Activated CD4-positive, alpha-beta T cell treated with anti-CD3 and anti-CD28 coated beads, Interleukin-2, Interleukin-6, amounts not matched to agents 100 ng/mL and 50 ng/mL, durations not matched to agents 16 hours and 8 hours (primary cell): ENCODE results near the gene DNAH5.

Experiments
- DNase-seq: peaks from one replicate; pipeline ENCODE4 v3.0.0-alpha.2; 2020

DNAH5 gene

GRCh38 chr5:13941468-13941867 is 3.0 kb downstream of the DNAH5 start:
- DNase-seq: no peak

- no peak for DNase-seq
Observed at GRCh38 chr5:13939638-13940037, 4.8 kb downstream of the DNAH5 start.

GRCh38 chr5:13934921-13935320 is 9.6 kb downstream of the DNAH5 start:
- DNase-seq: no peak

- no peak for DNase-seq
Observed at GRCh38 chr5:13934125-13934524, 10.4 kb downstream of the DNAH5 start.

- no peak for DNase-seq
Observed at GRCh38 chr5:13932561-13932960, 11.9 kb downstream of the DNAH5 start.

GRCh38 chr5:13932011-13932410 is 12.5 kb downstream of the DNAH5 start:
- DNase-seq: no peak

GRCh38 chr5:13930541-13931171 is 13.8 kb downstream of the DNAH5 start:
- DNase-seq: no peak

- no peak for DNase-seq
Observed at GRCh38 chr5:13926731-13927130, 17.8 kb downstream of the DNAH5 start.

GRCh38 chr5:13921578-13921977 is 22.9 kb downstream of the DNAH5 start:
- DNase-seq: no peak

- no peak for DNase-seq
Observed at GRCh38 chr5:13919786-13920185, 24.7 kb downstream of the DNAH5 start.

- no peak for DNase-seq
Observed at GRCh38 chr5:13919087-13919486, 25.4 kb downstream of the DNAH5 start.

GRCh38 chr5:13917061-13917460 is 27.4 kb downstream of the DNAH5 start:
- DNase-seq: no peak

- no peak for DNase-seq
Observed at GRCh38 chr5:13913962-13914361, 30.5 kb downstream of the DNAH5 start.

- DNase-seq: no peak
Observed at GRCh38 chr5:13910637-13911288, 33.7 kb downstream of the DNAH5 start.

- DNase-seq: no peak
Observed at GRCh38 chr5:13910201-13910600, 34.3 kb downstream of the DNAH5 start.

GRCh38 chr5:13909271-13909670 is 35.2 kb downstream of the DNAH5 start:
- no peak for DNase-seq

- DNase-seq: no peak
Observed at GRCh38 chr5:13898569-13898968, 45.9 kb downstream of the DNAH5 start.

GRCh38 chr5:13878357-13878756 is 66.1 kb downstream of the DNAH5 start:
- DNase-seq: no peak

GRCh38 chr5:13866792-13867191 is 77.7 kb downstream of the DNAH5 start:
- peak; percentile 16 for DNase-seq

- DNase-seq: no peak
Observed at GRCh38 chr5:13865312-13865711, 79.2 kb downstream of the DNAH5 start.

GRCh38 chr5:13860146-13860545 is 84.3 kb downstream of the DNAH5 start:
- no peak for DNase-seq

- DNase-seq: no peak
Observed at GRCh38 chr5:13859270-13860065, 85.0 kb downstream of the DNAH5 start.

- DNase-seq: no peak
Observed at GRCh38 chr5:13843175-13843846, 101.2 kb downstream of the DNAH5 start.

- no peak for DNase-seq
Observed at GRCh38 chr5:13833440-13833839, 111.0 kb downstream of the DNAH5 start.
